CD4-positive, alpha-beta T cell treated with Interferon alpha-2 for 1 hour (primary cell): ENCODE data around the gene PDE1A.

Experiments
- DNase-seq, 2 donors: peaks; one replicate each; pipeline ENCODE4 v3.0.0-alpha.2; 2020 to 2022

The PDE1A gene

DNA sequence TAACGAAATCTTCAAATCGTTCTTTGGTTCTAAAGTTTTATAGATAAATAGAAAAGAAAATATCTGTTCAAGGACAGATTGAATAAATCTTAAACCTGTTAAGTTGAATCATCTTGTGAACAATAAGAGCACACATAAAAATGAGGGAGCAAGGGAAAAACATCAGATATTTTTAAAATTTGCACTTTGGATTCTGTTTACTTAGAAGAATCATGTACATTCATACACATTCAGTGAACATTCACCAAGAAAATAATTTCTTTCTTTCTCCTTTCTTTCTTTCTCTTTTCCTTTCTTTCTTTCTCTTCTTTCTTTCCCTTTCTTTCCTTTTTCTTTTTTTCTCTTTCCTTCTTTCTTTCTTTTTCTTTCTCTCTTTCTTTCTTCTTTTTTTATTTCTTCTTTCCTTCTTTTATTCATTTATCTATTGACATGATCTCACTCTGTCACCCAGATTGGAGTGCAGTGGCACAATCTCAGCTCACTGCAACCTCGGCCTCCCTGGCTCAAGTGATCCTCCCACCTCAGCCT lies 164.9 kb downstream of the PDE1A start:
- DNase-seq, result no peak

DNA sequence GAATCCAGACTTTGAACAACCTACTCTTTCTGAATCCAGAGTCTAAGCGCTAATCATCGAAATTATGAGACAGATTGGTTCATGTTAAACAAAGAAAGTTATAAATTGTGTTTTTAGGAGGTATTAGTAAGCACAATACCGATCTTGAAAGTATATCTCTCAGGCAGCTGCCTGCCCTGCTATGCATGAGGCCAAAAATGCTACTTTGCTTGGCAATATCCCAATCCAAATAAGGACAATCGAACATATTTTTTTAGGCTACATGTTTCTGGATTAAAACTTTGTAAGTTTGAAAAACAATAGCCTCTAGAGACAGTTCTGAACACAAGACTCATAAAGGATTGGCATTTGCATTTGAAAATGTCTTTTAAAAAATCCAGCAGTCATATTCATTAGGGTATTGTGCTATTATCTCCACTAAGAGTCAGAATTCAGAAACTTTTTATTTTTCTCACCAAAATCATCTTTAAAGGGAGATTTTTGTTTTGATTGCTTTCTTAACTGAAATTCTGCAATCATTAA lies 167.1 kb downstream of the PDE1A start:
- no peak for DNase-seq

DNA sequence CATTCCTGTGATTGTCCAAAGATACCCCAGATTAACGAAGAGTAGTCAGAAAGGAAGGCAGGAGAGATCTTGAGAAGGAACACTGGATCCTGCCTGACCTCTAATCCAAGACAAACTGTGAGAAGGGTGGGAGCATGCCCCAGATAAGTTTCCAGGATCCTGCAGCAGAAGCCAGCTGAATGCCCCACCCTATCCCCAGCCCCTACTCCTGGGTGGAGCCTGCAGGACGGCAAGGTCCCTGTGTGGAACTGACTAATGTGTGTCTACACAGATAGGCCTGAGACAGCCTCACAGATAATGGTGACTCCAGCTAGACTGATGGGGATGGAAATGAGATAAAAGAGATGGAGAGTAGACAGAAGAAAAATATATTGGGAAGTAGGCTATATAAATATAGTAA lies 174.3 kb downstream of the PDE1A start:
- DNase-seq, result no peak

DNA sequence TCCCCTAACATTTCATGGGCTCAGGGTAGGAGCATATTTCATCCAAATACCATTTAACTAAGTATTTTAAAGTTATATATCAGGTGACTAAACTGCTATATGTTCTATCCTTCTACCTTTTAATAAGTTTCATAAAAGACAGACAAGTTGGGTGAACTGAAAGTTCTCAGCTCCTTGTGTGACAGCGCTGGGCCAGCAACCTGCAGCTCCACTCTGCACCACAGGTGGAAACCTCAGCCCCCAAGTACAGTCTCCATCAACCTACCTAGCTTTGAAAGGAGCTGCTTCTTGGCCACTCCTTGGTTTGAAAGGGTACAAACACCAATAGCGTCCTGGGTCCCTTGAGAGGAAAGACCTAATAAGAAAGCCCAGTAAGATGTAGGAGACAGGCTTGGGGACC lies 177.9 kb downstream of the PDE1A start:
- no peak for DNase-seq

DNA sequence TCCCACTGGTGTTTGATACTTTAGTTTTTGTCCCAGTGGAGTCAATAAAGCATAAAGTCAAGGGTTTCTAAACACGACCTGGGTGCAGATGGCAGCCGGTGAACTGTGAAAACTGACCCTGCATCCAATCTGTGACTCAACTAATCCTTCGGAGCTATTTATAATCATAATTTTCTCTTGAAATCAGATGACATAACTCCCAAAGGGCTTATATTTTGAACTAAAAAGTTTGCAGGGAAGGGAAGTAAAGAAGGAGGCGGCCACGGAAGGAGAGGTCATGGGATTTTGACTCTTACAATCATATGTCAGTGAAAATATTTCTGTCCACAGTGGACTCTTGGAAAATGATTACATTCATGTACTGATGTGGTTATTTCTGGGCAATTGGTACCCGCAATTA lies 178.5 kb downstream of the PDE1A start:
- DNase-seq, result no peak

DNA sequence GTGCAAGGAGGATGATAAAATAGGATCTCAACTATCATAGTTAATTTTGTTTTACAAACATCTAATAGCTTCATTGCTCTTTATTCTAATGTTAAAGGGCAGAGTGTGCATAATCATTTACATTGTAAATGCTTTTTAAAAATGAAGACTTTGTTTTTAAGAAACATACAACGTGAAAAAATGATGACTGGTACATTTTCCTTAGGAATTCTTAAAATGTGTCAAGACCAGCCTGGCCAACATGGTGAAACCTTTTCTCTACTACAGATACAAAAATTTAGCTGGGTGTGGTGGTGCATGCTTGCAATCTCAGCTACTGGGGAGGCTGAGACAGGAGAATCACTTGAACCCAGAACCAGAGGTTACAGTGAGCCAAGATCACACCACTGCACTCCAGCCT lies 179.0 kb downstream of the PDE1A start:
- DNase-seq, result no peak

DNA sequence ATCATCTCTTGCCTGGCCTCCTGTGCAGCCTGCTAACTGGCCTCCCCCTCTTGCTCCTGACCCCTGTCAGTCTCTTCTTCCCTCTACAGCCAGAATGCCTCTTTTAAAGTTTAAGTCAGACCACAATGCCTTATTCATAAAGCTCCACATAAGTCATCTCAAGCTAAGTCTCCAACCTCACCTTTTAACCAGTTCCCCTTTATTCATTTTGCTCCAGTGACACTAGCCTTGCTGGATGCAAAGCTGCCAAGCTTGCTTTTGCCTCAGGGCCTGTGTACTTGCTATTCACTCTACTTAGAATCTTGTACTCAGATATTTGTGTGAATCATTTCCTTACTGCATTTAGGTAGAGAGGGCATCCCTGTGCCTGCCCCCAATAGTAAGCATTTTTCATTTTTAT lies 180.9 kb downstream of the PDE1A start:
- DNase-seq, result no peak

DNA sequence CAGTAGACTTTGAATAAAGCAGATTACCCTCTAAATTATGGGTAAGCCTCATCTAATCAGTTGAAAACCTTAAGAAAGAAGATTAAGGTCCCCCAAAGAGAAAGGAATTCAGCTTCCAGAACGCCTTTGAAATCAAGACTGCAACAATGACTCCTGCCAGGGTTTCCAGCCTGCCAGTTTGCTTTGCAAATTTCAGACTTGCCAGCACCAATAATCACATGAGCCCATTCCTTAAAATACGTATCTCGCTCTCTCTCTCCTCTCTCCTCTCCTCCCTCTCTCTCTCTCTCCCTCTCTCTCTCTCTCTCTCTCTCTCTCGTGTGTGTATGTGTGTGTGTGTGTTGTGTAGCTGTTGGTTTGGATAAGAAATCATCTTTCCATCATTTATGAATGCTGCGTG lies 184.2 kb downstream of the PDE1A start:
- DNase-seq, result no peak

DNA sequence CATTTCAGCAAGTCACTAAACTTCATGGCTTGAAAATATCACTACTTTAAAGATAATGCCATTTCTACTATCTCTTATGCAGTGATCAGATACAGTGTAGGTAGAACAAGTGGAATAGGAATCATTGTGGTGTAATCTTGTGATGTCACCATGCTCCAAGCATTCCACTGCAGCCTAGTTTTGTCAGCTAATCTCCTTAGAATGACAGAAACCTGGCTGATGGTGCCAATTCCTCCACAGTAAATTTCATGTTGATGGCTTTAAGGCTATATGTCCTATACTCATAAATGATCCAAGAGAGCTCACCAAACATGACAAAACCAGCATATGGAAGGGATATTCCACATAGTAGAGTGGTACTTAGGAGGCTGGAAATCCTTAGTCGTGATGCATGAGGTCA lies 184.9 kb downstream of the PDE1A start:
- no peak for DNase-seq

DNA sequence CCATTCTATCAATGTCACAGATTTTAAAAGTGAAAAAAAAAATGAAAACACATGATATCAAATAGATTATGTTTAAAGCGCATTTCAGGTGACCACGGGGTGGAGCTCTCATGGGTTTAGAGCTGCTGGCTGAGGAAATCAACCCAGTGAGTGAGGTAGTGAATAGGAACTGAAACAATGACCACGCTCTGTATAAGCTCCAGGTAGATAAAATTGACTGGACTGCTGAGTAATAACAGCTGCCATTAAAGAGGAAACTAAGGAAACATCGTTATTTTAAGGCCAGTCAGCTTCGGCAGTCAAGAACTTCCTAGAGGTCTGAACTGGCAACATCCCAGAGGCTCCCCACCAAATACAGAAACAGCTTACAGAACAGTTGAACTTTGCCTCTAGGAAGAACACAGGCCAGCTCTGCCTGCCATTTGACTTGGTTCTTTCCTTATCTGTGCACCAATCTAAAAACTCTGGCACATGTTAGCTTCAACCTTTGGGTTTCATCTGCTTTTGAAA lies 185.9 kb downstream of the PDE1A start:
- peak in 1 of 2 donors; percentile 14 for DNase-seq

DNA sequence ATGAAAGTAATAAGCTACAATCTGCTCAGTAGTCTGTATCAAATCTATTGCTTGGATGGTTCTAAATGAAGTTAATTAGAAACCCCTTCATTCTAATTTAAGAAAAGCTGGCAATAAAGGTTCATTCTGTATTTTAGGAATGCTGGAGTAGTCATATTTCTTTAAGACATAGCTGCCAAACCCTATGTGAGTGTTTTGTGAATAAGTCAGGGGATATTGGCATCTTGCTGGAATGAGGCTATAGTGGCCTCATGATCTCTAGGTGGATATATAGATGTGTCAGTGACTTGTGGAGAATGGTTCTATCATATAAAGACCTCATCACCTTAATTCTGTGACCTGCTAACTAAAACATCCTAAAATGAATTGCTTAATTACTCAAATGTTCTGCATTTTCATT lies 196.3 kb downstream of the PDE1A start:
- no peak for DNase-seq

DNA sequence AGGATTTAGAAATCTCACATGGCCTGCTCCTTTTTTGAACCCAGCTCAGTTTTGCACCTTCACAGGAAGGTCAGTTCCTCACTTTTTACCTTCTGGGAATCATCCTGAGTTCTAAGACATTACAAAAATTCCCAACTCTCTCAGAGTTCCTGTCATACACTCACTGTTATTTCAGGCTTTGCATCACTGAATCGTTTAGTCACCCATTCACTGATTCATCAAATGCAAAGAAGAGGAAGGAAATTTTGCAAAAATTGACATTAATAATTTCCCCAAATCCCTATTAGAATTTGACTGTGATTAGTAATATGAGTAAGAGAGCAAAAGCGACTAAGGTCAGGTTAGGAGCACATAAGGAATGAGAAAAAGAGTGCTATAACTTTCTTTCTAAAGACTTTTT lies 197.5 kb downstream of the PDE1A start:
- no peak for DNase-seq

DNA sequence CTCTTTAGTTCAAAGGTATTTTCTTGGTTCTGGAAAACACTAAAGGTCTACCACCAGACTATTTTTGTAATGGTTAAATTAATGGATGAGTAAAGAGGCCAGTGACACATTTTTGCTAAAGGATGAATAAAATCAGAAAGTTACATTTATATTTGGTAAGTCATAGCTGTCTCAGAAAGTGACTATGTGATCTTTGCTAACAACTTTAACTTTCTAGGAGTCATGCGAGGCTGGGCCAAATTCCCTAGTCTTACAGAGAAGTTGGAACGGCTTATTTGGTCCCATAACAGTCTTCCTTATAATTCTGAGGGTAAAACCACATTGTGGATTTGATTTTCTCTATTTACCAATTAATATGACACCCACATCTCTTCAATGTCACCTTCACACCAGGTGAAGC lies 198.1 kb downstream of the PDE1A start:
- no peak for DNase-seq

DNA sequence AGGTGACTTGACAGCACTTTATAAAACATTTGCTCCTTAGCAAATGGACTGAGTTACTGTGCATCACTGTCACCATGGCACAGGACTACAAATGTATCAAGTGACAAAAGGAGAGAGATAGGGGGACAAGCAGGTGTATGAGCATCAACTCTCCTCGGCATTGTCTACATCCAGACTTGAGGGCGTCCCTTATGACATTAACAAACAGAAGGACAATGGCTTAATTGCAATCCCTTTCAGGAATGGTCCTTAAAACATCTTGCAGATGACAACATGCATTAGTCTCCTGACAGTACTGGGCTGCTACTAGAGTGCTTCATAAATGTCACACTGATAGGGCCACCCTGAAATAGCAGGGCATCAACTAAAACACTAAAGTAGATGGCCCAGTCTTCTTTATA lies 198.8 kb downstream of the PDE1A start:
- DNase-seq, result no peak

DNA sequence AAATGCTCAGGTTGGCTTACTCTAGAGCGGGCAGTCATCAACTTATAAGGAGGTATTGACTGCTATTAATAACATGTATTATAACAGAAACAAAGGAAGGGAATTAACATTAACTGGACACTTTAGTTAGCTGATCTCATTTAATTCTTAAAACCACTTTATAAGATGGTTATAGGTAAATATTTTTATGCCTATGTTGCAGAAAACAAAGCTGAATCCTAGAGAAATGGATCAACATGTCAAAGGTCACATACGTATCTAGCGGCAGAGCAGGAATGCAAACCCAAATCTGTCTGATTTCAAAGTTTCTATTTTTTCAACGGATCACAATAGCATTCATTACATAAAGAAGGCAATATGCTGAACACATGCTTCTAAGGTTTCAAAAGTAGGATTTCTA lies 200.0 kb downstream of the PDE1A start:
- DNase-seq, result no peak

DNA sequence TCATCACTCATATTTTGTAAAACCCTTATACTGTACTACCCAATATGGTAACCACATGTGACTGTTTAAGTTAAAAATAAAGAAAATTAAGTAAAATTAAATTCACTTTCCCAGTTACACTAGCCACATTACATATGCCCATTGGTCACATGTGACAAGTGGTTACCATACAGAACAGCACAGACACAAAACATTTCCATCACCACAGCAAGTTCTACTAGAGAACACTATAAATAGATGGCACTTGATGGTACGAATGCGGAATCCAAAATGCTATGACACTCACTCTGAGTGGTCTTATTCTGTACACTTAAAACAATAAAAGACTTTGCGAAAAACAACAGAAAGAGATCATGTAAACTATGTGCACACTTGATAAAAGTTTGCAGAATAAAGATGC lies 202.2 kb downstream of the PDE1A start:
- no peak for DNase-seq

DNA sequence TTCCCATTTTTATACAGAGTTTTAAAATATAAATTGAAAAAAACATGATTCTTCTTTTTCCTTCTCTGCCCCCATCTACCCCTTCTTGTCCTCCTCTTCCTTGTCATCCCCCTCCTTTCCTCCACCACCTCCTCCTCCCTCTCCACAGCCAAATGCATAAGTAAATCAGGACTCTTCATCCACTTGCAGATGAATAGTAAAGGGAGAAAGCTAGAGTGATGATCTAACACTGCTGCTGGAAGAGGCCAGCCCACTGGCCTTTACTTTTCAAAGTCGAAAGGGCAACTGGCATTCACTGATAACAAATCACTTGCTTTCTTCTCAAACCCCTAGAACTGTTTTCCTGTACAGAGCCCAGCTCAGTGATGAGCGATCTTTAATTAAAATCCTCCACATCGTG lies 205.8 kb downstream of the PDE1A start:
- no peak for DNase-seq

DNA sequence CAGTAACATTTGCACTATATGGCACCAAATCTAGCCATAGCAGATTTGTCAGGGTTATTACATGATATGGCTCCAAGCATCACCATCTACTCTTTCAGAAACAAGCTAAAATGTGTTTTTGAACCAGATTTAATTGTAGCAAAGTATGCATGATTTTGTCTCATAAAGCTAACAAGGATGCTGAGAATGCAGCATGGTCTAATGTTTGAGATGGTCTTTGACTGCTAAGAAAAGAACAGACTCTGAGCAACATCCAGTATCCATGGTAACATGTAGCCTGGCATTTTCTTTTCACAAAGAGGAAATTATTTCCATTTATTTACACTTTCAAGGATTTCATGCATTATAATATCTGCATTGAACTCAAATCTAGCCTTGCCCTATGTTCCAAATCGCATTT lies 206.5 kb downstream of the PDE1A start:
- no peak for DNase-seq

DNA sequence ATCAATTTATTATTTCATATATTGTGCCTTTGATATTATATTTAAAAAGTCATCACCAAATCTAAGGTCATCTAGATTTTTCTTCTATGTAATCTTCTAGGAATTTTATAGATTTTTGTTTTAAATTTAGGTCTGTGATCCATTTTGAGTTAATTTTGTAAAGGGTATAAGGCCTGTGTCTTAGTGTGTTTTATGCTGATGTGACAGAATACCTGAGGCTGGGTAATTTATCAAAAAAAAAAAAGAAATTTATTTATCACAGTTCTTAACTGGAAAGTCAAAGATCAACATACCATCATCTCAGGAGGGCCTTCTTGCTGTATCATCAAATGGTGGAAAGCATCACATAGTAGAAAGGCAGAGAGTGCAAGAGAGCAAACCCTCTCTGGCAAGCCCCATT lies 216.2 kb downstream of the PDE1A start:
- no peak for DNase-seq

DNA sequence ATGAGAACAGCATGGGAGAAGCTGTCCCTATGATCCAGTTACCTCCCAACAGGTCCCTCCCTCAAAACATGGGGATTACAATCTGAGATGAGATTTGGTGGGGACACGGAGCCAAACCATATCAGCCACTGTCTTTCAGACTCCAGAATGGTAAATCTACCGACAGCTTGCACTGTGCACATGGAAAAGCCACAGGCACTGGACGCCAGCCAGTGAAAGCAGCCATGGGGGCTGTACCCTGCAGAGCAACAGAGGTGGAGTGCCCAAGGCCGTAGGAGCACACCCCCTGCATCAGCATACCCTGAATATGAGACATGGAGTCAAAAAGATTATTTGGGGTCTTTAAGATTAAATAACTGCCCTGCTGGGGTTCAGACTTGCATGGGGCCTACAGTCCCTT lies 218.4 kb downstream of the PDE1A start:
- DNase-seq, result no peak

DNA sequence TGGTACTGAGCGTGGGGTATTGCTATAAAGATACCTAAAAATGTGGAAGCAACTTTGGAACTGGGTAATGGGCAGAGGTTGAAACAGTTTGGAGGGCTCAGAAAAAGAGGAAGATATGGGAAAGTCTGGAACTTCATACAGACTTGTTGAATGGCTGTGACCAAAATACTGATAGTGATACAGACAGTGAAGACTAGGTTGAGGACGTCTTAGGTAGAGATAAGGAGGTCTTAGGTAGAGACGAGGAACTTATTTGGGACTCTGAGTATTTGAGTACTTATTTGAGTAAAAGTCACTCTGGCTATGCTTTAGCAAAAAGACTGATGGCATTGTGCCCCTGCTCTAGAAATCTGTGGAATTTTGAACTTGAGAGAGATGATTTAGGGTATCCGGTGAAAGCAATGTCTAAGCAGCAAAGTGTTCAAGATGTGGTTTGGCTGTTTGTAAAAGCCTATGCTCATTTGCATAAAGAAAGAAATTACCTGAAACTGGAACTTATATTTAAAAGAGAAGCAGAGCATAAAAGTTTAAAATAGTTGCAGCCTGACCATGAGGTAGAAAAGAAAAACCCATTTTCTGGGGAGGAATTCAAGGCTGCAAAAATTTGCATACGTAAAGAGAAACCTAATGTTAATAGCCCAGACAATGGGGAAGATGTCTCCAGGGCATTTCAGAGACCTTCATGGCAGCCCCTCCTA lies 219.6 kb downstream of the PDE1A start:
- DNase-seq, result no peak

DNA sequence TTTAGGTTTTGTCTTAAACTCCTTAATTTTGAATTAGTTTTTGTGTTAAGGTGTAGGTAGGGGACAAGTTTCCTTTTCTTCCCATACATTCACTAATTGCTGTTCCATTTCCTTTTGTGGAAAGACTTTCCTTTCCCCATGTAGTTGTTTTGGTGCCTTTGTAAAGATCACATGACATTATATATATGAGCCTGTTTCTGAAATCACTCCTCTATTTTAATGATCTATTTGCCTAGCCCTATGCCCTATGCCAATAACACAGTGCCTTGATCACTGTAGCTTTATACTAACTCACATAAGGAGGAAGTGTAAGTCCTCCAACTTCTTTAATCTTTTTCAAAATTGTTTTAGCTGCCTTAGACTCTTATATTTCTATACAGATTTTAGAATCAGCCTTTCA lies 229.3 kb downstream of the PDE1A start:
- DNase-seq, result no peak

DNA sequence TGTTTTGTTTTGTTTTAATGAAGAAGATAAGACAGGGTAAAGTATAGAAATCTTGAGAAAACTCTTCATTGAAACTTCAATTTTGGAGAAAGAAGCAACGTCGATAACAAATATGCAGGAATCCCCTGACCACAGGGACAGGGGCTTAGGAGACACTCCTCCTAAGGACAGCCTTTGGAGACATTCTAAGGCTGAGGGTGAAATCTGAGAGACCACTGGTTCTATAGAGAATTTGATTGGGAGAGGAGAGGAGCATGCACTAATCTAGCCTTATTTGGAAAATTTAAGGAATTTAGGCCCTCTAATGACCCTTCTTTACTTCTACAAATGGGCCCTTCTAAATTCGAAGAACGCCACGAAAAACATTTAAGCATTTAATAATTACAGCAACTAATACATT lies 233.5 kb downstream of the PDE1A start:
- no peak for DNase-seq

DNA sequence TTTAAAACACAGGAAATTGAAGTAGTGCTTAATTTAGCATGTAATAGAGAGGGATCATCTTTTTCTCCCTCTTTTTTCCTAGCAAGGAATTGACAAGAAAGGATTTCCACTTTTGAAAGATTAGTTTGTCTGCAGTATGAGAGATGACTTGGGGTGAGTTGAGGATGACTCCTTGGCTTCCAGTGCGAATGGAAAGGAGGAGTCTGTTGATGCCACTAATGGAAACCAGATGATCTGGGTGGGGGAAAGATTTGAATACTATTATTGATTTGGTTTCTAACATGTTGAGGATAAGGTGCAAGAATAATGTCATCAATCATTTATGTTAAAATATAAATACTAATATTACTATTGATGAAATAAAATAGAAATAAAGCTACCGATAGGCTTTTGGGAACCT lies 235.8 kb downstream of the PDE1A start:
- no peak for DNase-seq

DNA sequence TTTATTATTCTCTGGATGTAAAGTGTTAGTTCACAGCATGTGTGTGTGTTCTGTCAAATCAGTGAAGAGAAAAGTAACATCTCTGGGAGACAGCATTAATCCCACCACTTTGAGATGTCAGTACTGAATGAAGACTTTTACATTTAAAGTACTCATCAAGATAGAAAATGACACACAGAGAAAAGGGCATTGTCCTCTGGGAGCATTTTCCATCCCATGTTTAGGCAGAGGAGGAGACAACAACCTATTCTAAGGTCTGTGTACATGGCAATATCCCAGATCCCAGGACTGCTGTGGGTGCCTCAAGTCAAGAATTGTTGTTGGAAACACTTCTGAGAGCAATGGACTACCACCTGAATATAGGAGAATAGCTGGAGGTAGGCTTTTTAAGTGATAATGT lies 239.7 kb downstream of the PDE1A start:
- no peak for DNase-seq
